HepG2 (cell line): ENCODE data around the gene SEBOX. TPM values are rescaled to one million over a fixed set of nuclear protein-coding genes. Genes with fewer than 3 reads are reported as not detected.

Experiments used
- HOXA9 ChIP-seq: sonication (generic); formaldehyde crosslinking; IDR thresholded peaks from 2 replicates; pipeline ENCODE4 v1.8.1; 2022; ENCODE audit warnings: missing genetic modification reagents, mild to moderate bottlenecking, moderate library complexity, borderline replicate concordance
- MAFF ChIP-seq: IDR thresholded peaks from 2 replicates; pipeline ENCODE4 v1.6.1; 2011; ENCODE audit warnings: low read depth, low read length, improper control_type of control experiment
- MBNL3 ChIP-seq: fragments of 250-450 bp; sonication (Bioruptor Pico); conservative IDR thresholded peaks from 2 replicates; pipeline ENCODE4 v1.8.0; 2022; ENCODE audit warnings: mild to moderate bottlenecking, inconsistent platforms
- MIXL1 ChIP-seq: IDR thresholded peaks from 2 replicates; pipeline ENCODE4 v1.6.1; 2016
- PAWR ChIP-seq: sonication (generic); formaldehyde crosslinking; IDR thresholded peaks from 2 replicates; pipeline ENCODE4 v1.4.0; 2020; ENCODE audit warnings: missing genetic modification reagents, mild to moderate bottlenecking, borderline replicate concordance
- PLRG1 ChIP-seq: fragments of 450-650 bp; conservative IDR thresholded peaks from 2 replicates; pipeline ENCODE4 v1.6.1; 2016
- SIX4 ChIP-seq: sonication (generic); formaldehyde crosslinking; IDR thresholded peaks from 2 replicates; pipeline ENCODE4 v1.4.0; 2020; ENCODE audit warnings: missing genetic modification reagents
- ZFP90 ChIP-seq: sonication (generic); formaldehyde crosslinking; IDR thresholded peaks from 2 replicates; pipeline ENCODE4 v1.8.0; 2022; ENCODE audit warnings: missing genetic modification reagents, mild to moderate bottlenecking, inconsistent platforms, borderline replicate concordance
- ZNF230 ChIP-seq: sonication (generic); formaldehyde crosslinking; IDR thresholded peaks from 2 replicates; pipeline ENCODE4 v1.4.0; 2020; ENCODE audit warnings: mild to moderate bottlenecking, missing genetic modification reagents
- ZNF383 ChIP-seq: sonication (generic); formaldehyde crosslinking; IDR thresholded peaks from 2 replicates; pipeline ENCODE4 v1.4.0; 2020; ENCODE audit warnings: missing genetic modification reagents, mild to moderate bottlenecking, borderline replicate concordance
- ZNF501 ChIP-seq: sonication (generic); formaldehyde crosslinking; IDR thresholded peaks from 2 replicates; pipeline ENCODE4 v1.5.1; 2020; ENCODE audit warnings: mild to moderate bottlenecking, moderate library complexity, missing genetic modification reagents
- ZNF547 ChIP-seq: sonication (generic); formaldehyde crosslinking; IDR thresholded peaks from 2 replicates; pipeline ENCODE4 v1.5.1; 2020; ENCODE audit warnings: mild to moderate bottlenecking, missing genetic modification reagents
- ZNF761 ChIP-seq: sonication (generic); formaldehyde crosslinking; conservative IDR thresholded peaks from 2 replicates; pipeline ENCODE4 v1.4.0; 2020; ENCODE audit warnings: mild to moderate bottlenecking, missing genetic modification reagents
- ZNF891 ChIP-seq: sonication (generic); formaldehyde crosslinking; IDR thresholded peaks from 2 replicates; pipeline ENCODE4 v1.5.0; 2020; ENCODE audit warnings: mild to moderate bottlenecking, missing genetic modification reagents
- ZSCAN12 ChIP-seq: sonication (generic); formaldehyde crosslinking; IDR thresholded peaks from 2 replicates; pipeline ENCODE4 v1.9.0; 2021; ENCODE audit warnings: mild to moderate bottlenecking, missing genetic modification reagents
- polyA plus RNA-seq, 8 experiments: library from polyadenylated mRNA; depleted of rRNA in 3 of 8; stranded (reverse) in 7 of 8; unstranded in 1 of 8; fragments of >200 nt; fragmentation: Illumina TruSeq in 4 of 8; extraction: Trizol in 4 of 8; gene quantifications; 2 replicates each; pipeline versions ENCODE4 v1.2.1 to v1.2.3, GENCODE V29; 2011 to 2016; ENCODE audit warnings: low read depth in 4 of 8, missing spikeins in 1 of 8, mixed read lengths in 1 of 8; ENCODE audit not compliant: insufficient read depth in 1 of 8
- total RNA-seq, 5 experiments: library from RNA; depleted of rRNA; stranded (reverse); fragments of >200 nt; fragmentation: Illumina TruSeq; extraction: Trizol; gene quantifications; 2 replicates each; pipeline ENCODE4 v1.2.3, GENCODE V29; 2016; ENCODE audit warnings: low read depth in 1 of 5
- TF ChIP-seq, protein P1 (sequence below): IDR thresholded peaks from 2 replicates; pipeline ENCODE4 v1.6.1; 2016
- TF ChIP-seq, protein P2 (sequence below): sonication (generic); formaldehyde crosslinking; IDR thresholded peaks from 2 replicates; pipeline ENCODE4 v1.8.0; 2022; ENCODE audit warnings: missing genetic modification reagents, mild to moderate bottlenecking, borderline replicate concordance
- TF ChIP-seq, protein P3 (sequence below), 2 experiments: sonication (generic) in 1 of 2; formaldehyde crosslinking in 1 of 2; IDR thresholded peaks; 2 replicates each; pipeline versions ENCODE4 v1.4.0 to v1.6.1; 2016 to 2020; ENCODE audit warnings: borderline replicate concordance in 1 of 2, low read depth in 1 of 2, mild to moderate bottlenecking in 1 of 2, missing genetic modification reagents in 1 of 2
- TF ChIP-seq, protein P4 (sequence below): sonication (generic); formaldehyde crosslinking; IDR thresholded peaks from 2 replicates; pipeline ENCODE4 v1.5.0; 2020; ENCODE audit warnings: mild to moderate bottlenecking, missing genetic modification reagents, borderline replicate concordance

SEBOX gene
- total and polyA plus RNA-seq, 2 of the 13 experiments (the other 11 are each of a cell fraction or from before 2014, with no cell fraction given), result not detected

DNA sequence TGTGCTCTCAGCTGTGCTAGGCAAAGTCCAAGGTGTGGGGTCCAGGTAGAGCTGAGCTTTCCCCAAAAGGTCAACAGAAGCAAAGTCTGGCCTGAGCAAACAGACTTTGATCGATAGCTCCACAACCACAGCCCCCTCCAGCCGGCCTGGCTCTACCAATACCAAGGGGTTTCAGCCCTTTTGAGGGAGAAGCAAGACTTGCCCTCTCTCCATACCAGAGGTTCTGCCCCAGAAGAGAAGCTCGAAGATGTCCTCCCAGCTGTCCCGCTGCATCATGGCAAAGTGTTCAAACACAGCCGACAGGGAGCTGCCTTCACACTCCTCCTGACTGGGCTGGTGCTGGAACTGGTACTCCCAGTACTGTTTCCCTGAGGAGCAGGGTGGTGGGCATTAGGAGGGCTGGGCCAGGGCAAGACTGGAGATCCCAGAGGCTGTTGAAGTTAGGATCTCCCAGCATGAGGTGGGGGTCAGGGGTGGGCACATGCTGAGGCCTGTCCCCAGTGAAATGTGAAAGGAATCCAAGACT is 3.4 kb upstream of the SEBOX start (continued):
- TF ChIP-seq, protein P1, sequence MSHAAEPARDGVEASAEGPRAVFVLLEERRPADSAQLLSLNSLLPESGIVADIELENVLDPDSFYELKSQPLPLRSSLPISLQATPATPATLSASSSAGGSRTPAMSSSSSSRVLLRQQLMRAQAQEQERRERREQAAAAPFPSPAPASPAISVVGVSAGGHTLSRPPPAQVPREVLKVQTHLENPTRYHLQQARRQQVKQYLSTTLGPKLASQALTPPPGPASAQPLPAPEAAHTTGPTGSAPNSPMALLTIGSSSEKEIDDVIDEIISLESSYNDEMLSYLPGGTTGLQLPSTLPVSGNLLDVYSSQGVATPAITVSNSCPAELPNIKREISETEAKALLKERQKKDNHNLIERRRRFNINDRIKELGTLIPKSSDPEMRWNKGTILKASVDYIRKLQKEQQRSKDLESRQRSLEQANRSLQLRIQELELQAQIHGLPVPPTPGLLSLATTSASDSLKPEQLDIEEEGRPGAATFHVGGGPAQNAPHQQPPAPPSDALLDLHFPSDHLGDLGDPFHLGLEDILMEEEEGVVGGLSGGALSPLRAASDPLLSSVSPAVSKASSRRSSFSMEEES (CRISPR knock-in tag), result 0 out of 2 replicates have a peak, but pooled peaks have one; percentile 57
- TF ChIP-seq, protein P2, sequence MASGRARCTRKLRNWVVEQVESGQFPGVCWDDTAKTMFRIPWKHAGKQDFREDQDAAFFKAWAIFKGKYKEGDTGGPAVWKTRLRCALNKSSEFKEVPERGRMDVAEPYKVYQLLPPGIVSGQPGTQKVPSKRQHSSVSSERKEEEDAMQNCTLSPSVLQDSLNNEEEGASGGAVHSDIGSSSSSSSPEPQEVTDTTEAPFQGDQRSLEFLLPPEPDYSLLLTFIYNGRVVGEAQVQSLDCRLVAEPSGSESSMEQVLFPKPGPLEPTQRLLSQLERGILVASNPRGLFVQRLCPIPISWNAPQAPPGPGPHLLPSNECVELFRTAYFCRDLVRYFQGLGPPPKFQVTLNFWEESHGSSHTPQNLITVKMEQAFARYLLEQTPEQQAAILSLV, result no peak
- TF ChIP-seq, protein P3, sequence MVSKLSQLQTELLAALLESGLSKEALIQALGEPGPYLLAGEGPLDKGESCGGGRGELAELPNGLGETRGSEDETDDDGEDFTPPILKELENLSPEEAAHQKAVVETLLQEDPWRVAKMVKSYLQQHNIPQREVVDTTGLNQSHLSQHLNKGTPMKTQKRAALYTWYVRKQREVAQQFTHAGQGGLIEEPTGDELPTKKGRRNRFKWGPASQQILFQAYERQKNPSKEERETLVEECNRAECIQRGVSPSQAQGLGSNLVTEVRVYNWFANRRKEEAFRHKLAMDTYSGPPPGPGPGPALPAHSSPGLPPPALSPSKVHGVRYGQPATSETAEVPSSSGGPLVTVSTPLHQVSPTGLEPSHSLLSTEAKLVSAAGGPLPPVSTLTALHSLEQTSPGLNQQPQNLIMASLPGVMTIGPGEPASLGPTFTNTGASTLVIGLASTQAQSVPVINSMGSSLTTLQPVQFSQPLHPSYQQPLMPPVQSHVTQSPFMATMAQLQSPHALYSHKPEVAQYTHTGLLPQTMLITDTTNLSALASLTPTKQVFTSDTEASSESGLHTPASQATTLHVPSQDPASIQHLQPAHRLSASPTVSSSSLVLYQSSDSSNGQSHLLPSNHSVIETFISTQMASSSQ (IDR thresholded peaks at IDR 0.05; ENCODE audit: low read depth), result peak; percentile 52
- TF ChIP-seq, protein P3 (CRISPR knock-in tag; IDR thresholded peaks at IDR 0.05; ENCODE audit: borderline replicate concordance), result peak; percentile 82; the same call in 1 of the 2 replicates
- TF ChIP-seq PAWR (CRISPR knock-in tag), result no peak
- TF ChIP-seq ZNF761, result no peak
- TF ChIP-seq ZNF891, result no peak
- TF ChIP-seq ZNF230 (CRISPR knock-in tag), result no peak
- TF ChIP-seq ZFP90 (CRISPR knock-in tag), result peak; percentile 83; the same call in 1 of the 2 replicates
- TF ChIP-seq ZNF383, result no peak
- TF ChIP-seq MAFF, result no peak
- no peak for TF ChIP-seq ZNF547 (CRISPR knock-in tag)
- TF ChIP-seq SIX4 (CRISPR knock-in tag), result peak; percentile 63
- TF ChIP-seq ZNF501, result peak; percentile 81; the same call in 1 of the 2 replicates
- no peak for TF ChIP-seq ZSCAN12
- TF ChIP-seq MBNL3 (CRISPR knock-in tag), result no peak
- TF ChIP-seq MIXL1, result peak; percentile 73
- no peak for TF ChIP-seq PLRG1
- TF ChIP-seq, protein P4, sequence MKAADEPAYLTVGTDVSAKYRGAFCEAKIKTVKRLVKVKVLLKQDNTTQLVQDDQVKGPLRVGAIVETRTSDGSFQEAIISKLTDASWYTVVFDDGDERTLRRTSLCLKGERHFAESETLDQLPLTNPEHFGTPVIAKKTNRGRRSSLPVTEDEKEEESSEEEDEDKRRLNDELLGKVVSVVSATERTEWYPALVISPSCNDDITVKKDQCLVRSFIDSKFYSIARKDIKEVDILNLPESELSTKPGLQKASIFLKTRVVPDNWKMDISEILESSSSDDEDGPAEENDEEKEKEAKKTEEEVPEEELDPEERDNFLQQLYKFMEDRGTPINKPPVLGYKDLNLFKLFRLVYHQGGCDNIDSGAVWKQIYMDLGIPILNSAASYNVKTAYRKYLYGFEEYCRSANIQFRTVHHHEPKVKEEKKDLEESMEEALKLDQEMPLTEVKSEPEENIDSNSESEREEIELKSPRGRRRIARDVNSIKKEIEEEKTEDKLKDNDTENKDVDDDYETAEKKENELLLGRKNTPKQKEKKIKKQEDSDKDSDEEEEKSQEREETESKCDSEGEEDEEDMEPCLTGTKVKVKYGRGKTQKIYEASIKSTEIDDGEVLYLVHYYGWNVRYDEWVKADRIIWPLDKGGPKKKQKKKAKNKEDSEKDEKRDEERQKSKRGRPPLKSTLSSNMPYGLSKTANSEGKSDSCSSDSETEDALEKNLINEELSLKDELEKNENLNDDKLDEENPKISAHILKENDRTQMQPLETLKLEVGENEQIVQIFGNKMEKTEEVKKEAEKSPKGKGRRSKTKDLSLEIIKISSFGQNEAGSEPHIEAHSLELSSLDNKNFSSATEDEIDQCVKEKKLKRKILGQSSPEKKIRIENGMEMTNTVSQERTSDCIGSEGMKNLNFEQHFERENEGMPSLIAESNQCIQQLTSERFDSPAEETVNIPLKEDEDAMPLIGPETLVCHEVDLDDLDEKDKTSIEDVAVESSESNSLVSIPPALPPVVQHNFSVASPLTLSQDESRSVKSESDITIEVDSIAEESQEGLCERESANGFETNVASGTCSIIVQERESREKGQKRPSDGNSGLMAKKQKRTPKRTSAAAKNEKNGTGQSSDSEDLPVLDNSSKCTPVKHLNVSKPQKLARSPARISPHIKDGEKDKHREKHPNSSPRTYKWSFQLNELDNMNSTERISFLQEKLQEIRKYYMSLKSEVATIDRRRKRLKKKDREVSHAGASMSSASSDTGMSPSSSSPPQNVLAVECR, result peak; percentile 79; the same call in 1 of the 2 replicates
- no peak for TF ChIP-seq HOXA9 (CRISPR knock-in tag)
